Astrocyte (in vitro differentiated cells and primary cell): ENCODE results near the gene DHX8. TPM values are rescaled to one million over a fixed set of nuclear protein-coding genes. Genes with fewer than 3 reads are reported as not detected.
"Not testable (repeated sequence)": the region's sequence is repeated elsewhere in the genome, so short reads cannot be mapped to it uniquely, and the experiment has no call there.

Experiments used
- DNase-seq: peaks from one replicate; pipeline ENCODE4 v3.0.0-alpha.2; 2010; ENCODE audit warnings: low read depth
- FAIRE-seq: peaks from 2 replicates; lab custom pipeline; 2011; peaks lifted over from hg19 to GRCh38; lab: Jason Lieb, UNC
- H2AFZ ChIP-seq: 2 replicates; pipeline ENCODE4 v1.6.0; 2012; ENCODE audit warnings: low read depth, low read length, inconsistent platforms
- H3K27ac ChIP-seq: 2 replicates; pipeline ENCODE4 v1.5.1; 2011; ENCODE audit warnings: low read depth, low read length, inconsistent platforms
- H3K27me3 ChIP-seq: 2 replicates; pipeline ENCODE4 v1.6.0; 2011; ENCODE audit warnings: low read length, inconsistent platforms; ENCODE audit not compliant: insufficient read depth
- H3K36me3 ChIP-seq: 2 replicates; pipeline ENCODE4 v1.5.1; 2011; ENCODE audit warnings: low read length, inconsistent platforms; ENCODE audit not compliant: insufficient read depth
- H3K4me1 ChIP-seq: 2 replicates; pipeline ENCODE4 v1.5.1; 2011; ENCODE audit warnings: low read length, inconsistent platforms; ENCODE audit not compliant: insufficient read depth
- H3K4me2 ChIP-seq: 2 replicates; pipeline ENCODE4 v1.6.0; 2012; ENCODE audit warnings: low read length, inconsistent platforms
- H3K4me3 ChIP-seq: 2 replicates; pipeline ENCODE4 v1.5.1; 2011; ENCODE audit warnings: low read depth, mild to moderate bottlenecking, low read length, inconsistent platforms; ENCODE audit not compliant: insufficient read depth
- H3K79me2 ChIP-seq: 2 replicates; pipeline ENCODE4 v1.6.0; 2012; ENCODE audit warnings: mild to moderate bottlenecking, low read length, inconsistent platforms; ENCODE audit not compliant: insufficient read depth
- H3K9ac ChIP-seq: 2 replicates; pipeline ENCODE4 v1.6.0; 2012; ENCODE audit warnings: mild to moderate bottlenecking, low read length, inconsistent platforms
- H3K9me3 ChIP-seq: 2 replicates; pipeline ENCODE4 v1.5.1; 2012; ENCODE audit warnings: low read depth, mild to moderate bottlenecking, low read length, inconsistent platforms; ENCODE audit not compliant: insufficient read depth
- H4K20me1 ChIP-seq: 2 replicates; pipeline ENCODE4 v1.6.0; 2012; ENCODE audit warnings: low read length, inconsistent platforms; ENCODE audit not compliant: insufficient read depth
- H3K27ac Mint-ChIP-seq: one replicate; pipeline ENCODE4 v1.8.0; 2021; ENCODE audit warnings: mild to moderate bottlenecking, mixed read lengths; ENCODE audit not compliant: unreplicated experiment
- H3K27me3 Mint-ChIP-seq: one replicate; pipeline ENCODE4 v1.8.0; 2021; ENCODE audit warnings: low read depth, mixed read lengths; ENCODE audit not compliant: unreplicated experiment
- H3K36me3 Mint-ChIP-seq: one replicate; pipeline ENCODE4 v1.8.0; 2021; ENCODE audit warnings: low read depth, mixed read lengths; ENCODE audit not compliant: unreplicated experiment
- H3K4me1 Mint-ChIP-seq: one replicate; pipeline ENCODE4 v1.8.0; 2021; ENCODE audit warnings: low read depth, mixed read lengths; ENCODE audit not compliant: unreplicated experiment
- H3K4me3 Mint-ChIP-seq: one replicate; pipeline ENCODE4 v1.8.0; 2021; ENCODE audit warnings: mild to moderate bottlenecking, moderate library complexity, mixed read lengths; ENCODE audit not compliant: unreplicated experiment
- H3K9me3 Mint-ChIP-seq: one replicate; pipeline ENCODE4 v1.8.0; 2021; ENCODE audit warnings: mild to moderate bottlenecking, mixed read lengths; ENCODE audit not compliant: unreplicated experiment
- EZH2 ChIP-seq: IDR thresholded peaks from 2 replicates; pipeline ENCODE4 v1.6.1; 2012; ENCODE audit warnings: mild to moderate bottlenecking, low read length, inconsistent platforms; ENCODE audit not compliant: insufficient read depth
- total RNA-seq: library from RNA; stranded (reverse); gene quantifications from 2 replicates; pipeline ENCODE4 v1.2.1, GENCODE V29; 2021
- TF ChIP-seq, protein P1 (sequence below): IDR thresholded peaks from 2 replicates; pipeline ENCODE4 v1.5.1; 2011; ENCODE audit warnings: low read depth, mild to moderate bottlenecking, inconsistent platforms, low read length, moderate library complexity; ENCODE audit not compliant: insufficient read depth

Gene DHX8
- total RNA-seq, 1 donor from 2014 or later: 48.5 TPM

DNA sequence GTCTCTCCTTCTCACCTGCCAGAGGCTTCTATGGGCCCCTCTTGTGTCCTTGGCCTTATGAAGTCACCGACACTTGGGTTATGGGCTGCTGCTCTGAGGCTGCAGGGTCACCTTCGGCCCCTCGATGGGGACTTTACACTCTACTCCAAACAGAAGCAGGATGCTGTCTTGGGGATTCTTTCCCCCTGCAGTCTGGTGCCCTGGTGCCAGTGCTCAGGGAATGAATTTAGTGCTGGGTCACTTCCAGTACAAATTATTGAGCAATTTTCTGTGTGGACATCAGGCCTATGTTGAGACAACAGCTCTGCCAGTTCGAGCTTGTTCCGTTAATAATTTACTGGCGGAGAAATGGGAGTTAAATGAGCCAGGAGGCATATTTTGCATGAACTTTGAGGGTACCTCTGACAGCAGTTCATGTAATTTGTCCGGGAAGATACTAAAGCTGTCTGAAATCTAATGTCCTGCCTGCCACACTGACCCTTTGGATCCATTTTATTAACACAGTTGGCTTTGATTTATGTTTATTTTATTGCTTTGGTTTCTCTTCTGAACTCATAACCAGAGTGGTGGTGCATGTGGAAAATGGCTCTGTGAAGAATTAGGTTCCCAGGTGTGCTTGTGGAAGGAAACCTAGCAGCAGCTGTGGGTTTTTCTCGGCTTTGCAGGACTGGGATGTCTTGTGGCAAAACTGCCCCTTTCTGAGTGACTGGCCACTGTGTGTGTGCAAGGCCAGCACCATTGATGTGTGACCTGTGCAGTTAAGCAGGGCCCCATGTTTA is 34.1 kb upstream of the DHX8 start:
- no peak overlapping the region for H3K4me3 ChIP-seq
- H4K20me1 ChIP-seq: no peaks in the 10 kb centered on the region
- no peaks in the 10 kb centered on the region for H3K27me3 ChIP-seq
- no peak overlapping the region for H2AFZ ChIP-seq
- no peaks in the 10 kb centered on the region for H3K27me3 Mint-ChIP-seq
- no peak overlapping the region for H3K27ac ChIP-seq
- peaks cover 4% of the 10 kb centered on the region for H3K4me1 Mint-ChIP-seq
- peaks cover 5% of the 10 kb centered on the region for H3K4me1 ChIP-seq
- H3K27ac Mint-ChIP-seq: no peak overlapping the region
- H3K36me3 Mint-ChIP-seq: no peaks in the 10 kb centered on the region
- H3K9me3 ChIP-seq: no peaks in the 10 kb centered on the region
- H3K9ac ChIP-seq: no peak overlapping the region
- H3K4me3 Mint-ChIP-seq: no peak overlapping the region
- DNase-seq: no peak
- H3K79me2 ChIP-seq: no peaks in the 10 kb centered on the region
- FAIRE-seq: no peak
- H3K36me3 ChIP-seq: no peaks in the 10 kb centered on the region
- H3K4me2 ChIP-seq: no peak overlapping the region
- TF ChIP-seq, protein P1, sequence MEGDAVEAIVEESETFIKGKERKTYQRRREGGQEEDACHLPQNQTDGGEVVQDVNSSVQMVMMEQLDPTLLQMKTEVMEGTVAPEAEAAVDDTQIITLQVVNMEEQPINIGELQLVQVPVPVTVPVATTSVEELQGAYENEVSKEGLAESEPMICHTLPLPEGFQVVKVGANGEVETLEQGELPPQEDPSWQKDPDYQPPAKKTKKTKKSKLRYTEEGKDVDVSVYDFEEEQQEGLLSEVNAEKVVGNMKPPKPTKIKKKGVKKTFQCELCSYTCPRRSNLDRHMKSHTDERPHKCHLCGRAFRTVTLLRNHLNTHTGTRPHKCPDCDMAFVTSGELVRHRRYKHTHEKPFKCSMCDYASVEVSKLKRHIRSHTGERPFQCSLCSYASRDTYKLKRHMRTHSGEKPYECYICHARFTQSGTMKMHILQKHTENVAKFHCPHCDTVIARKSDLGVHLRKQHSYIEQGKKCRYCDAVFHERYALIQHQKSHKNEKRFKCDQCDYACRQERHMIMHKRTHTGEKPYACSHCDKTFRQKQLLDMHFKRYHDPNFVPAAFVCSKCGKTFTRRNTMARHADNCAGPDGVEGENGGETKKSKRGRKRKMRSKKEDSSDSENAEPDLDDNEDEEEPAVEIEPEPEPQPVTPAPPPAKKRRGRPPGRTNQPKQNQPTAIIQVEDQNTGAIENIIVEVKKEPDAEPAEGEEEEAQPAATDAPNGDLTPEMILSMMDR: no peak
- TF ChIP-seq EZH2: no peak
- peaks cover 3% of the 10 kb centered on the region for H3K9me3 Mint-ChIP-seq

DNA sequence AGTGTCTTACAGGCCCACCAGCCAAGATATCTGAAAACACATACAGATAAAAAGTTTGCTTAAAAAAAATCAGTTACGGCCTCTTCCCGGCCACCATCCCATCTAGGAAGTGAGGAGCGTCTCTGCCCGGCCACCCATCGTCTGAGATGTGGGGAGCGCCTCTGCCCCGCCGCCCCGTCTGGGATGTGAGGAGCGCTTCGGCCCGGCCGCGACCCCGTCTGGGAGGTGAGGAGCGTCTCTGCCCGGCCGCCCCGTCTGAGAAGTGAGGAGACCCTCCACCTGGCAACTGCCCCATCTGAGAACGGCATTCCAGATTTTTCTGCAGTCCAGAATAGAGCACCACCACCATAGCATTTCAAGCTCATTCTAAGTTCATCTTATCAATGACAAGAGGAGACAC is 33.0 kb upstream of the DHX8 start:
- not testable (repeated sequence) for DNase-seq, H3K27me3 Mint-ChIP-seq, H3K4me1 ChIP-seq, H3K4me2 ChIP-seq, H3K4me3 Mint-ChIP-seq, H3K9me3 Mint-ChIP-seq, H3K27ac Mint-ChIP-seq, H3K79me2 ChIP-seq, H3K4me3 ChIP-seq, H3K36me3 Mint-ChIP-seq, H2AFZ ChIP-seq, H3K9ac ChIP-seq, H3K27me3 ChIP-seq, H3K9me3 ChIP-seq, H3K4me1 Mint-ChIP-seq, H4K20me1 ChIP-seq, H3K36me3 ChIP-seq, H3K27ac ChIP-seq
- peak; percentile 41 for FAIRE-seq

DNA sequence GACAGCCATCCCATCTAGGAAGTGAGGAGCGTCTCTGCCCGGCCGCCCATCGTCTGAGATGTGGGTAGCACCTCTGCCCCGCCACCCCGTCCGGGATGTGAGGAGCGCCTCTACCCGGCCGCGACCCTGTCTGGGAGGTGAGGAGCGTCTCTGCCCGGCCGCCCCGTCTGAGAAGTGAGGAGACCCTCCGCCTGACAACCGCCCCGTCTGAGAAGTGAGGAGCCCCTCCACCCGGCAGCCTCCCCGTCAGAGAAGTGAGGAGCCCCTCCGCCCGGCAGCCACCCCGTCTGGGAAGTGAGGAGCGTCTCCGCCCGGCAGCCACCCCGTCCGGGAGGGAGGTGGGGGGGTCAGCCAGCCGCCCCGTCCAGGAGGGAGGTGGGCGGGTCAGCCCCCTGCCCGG is 32.0 kb upstream of the DHX8 start:
- H4K20me1 ChIP-seq, H3K9me3 ChIP-seq, H3K4me1 ChIP-seq, H3K4me3 ChIP-seq, H3K9me3 Mint-ChIP-seq, H3K27me3 ChIP-seq, DNase-seq, H3K27me3 Mint-ChIP-seq, H3K4me1 Mint-ChIP-seq, H2AFZ ChIP-seq, H3K27ac ChIP-seq, H3K27ac Mint-ChIP-seq, H3K9ac ChIP-seq, H3K36me3 ChIP-seq, H3K4me2 ChIP-seq, FAIRE-seq, H3K4me3 Mint-ChIP-seq, H3K79me2 ChIP-seq, H3K36me3 Mint-ChIP-seq: not testable (repeated sequence)
